Stomach (tissue), 4 donors: Measurements from ENCODE around the gene ATL2.

Experiments used
- EP300 ChIP-seq: sonication (generic); formaldehyde crosslinking; IDR thresholded peaks from one replicate; pipeline ENCODE4 v1.6.1; 2017; ENCODE audit warnings: antibody characterized with exemption
- POLR2A ChIP-seq, 4 donors: fragments of 450-650 bp; IDR thresholded peaks; one replicate each; pipeline ENCODE4 v1.6.1; 2016; ENCODE audit warnings: antibody characterized with exemption in 4 of 4, control low read depth in 2 of 4, mild to moderate bottlenecking in 1 of 4, moderate library complexity in 1 of 4
- POLR2AphosphoS5 ChIP-seq, 3 donors: sonication (generic); formaldehyde crosslinking; IDR thresholded peaks; one replicate each; pipeline ENCODE4 v1.6.1; 2016; ENCODE audit warnings: antibody characterized with exemption in 3 of 3
- TF ChIP-seq, protein P1 (sequence below), 7 experiments: fragments of 450-650 bp in 4 of 7; fragments of 200-600 bp in 3 of 7; sonication (generic) in 3 of 7; IDR thresholded peaks; one replicate each; pipeline ENCODE4 v1.5.1; 2016 to 2019; ENCODE audit warnings: antibody characterized with exemption in 7 of 7, control low read depth in 2 of 7, mild to moderate bottlenecking in 1 of 7

DNA sequence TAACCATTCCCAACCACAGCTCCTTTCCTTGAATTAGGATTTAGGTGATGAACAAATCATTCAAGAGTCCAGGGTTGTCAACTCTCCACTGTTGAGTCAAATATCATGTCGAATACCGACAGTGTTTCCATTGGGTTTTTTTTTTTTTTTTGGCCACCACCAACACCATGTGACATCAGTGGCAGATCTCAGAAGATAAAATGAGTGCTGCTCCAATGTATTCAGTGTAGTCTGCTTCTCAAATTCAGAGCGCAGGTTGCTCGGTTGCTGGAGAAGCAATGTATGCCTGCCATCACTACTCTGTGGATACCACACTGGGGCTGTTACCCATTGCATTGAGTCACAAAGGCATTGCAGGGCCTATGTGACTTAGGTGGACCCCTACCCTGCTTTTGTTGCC lies 10.8 kb upstream of the ATL2 start:
- TF ChIP-seq, protein P1, sequence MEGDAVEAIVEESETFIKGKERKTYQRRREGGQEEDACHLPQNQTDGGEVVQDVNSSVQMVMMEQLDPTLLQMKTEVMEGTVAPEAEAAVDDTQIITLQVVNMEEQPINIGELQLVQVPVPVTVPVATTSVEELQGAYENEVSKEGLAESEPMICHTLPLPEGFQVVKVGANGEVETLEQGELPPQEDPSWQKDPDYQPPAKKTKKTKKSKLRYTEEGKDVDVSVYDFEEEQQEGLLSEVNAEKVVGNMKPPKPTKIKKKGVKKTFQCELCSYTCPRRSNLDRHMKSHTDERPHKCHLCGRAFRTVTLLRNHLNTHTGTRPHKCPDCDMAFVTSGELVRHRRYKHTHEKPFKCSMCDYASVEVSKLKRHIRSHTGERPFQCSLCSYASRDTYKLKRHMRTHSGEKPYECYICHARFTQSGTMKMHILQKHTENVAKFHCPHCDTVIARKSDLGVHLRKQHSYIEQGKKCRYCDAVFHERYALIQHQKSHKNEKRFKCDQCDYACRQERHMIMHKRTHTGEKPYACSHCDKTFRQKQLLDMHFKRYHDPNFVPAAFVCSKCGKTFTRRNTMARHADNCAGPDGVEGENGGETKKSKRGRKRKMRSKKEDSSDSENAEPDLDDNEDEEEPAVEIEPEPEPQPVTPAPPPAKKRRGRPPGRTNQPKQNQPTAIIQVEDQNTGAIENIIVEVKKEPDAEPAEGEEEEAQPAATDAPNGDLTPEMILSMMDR (IDR thresholded peaks at IDR 0.05): no peak
- TF ChIP-seq POLR2A (IDR thresholded peaks at IDR 0.05) (no peak), POLR2AphosphoS5 (IDR thresholded peaks at IDR 0.05) (no peak), EP300 (no peak)
